Left cardiac atrium (tissue), 4 donors: ENCODE results near the gene RAB26. TPM values are rescaled to one million over a fixed set of nuclear protein-coding genes. Genes with fewer than 3 reads are reported as not detected.
A peak's percentile ranks its signal among the peaks of the same experiment; 100 is the strongest.
"Not testable (repeated sequence)": the region's sequence is repeated elsewhere in the genome, so short reads cannot be mapped to it uniquely, and the experiment has no call there.

Source experiments
- ATAC-seq, 2 donors: fragments of 200-7000 bp; cut with Tn5 transposase; one replicate each; pipeline ENCODE4 v1.9.1; 2020; ENCODE audit warnings: mild to moderate bottlenecking in 2 of 2, moderate library complexity in 2 of 2
- DNase-seq: peaks from one replicate; pipeline ENCODE4 v3.0.0-alpha.2; 2020
- intact Hi-C, 2 donors: fragments of 100-400 bp; cut with DNase I; formaldehyde crosslinking; loops; one replicate each; pipeline versions ENCODE4 v1.14.1 to v1.15.1; 2022 to 2023
- total RNA-seq, 2 donors: library from RNA; stranded (reverse); fragmentation: NEBNext Ultra II Directional; extraction: Animal tissue kit (Norgen Biotek cat#: 25700); gene quantifications; one replicate each; pipeline ENCODE4 v1.2.1, GENCODE V29; 2021
- donor health status: DM: no; HTN: yes; CAD: no.
- donor health status: DM: no; HTN: yes; CAD: no; lungs with severe emphysema.
- donor health status: DM: yes; HTN: yes; CAD: no.
- donor health status: Dilated cardiomyopathy.

The RAB26 gene
- total RNA-seq, 2 donors from 2014 or later: 0.81 to 0.88 TPM

DNA sequence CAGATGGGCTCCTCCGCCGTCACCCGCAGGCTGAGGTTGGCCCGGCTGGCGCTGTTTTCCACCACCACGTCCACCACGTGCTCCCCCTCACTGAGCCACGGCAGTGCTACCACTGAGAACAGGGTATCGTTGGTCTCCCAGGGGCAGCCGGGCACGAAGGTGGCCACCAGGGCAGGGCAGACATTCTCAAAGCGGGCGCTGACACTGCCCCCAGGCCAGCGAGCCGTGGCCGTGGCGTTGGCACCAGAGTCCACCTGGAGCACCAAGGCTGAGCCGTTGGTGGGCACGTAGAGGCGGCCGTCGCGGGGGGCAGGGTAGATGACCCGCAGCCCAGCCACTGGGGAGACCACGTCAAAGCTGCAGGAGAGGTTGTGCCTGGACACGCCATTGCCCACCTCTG is 34.2 kb upstream of the RAB26 start:
- ATAC-seq, intact Hi-C loops, DNase-seq: not testable (repeated sequence)

- DNase-seq, ATAC-seq, intact Hi-C loops: not testable (repeated sequence)
Observed at GRCh38 chr16:2114885-2115590, 33.4 kb upstream of the RAB26 start.

GRCh38 chr16:2115591-2115973 is 32.8 kb upstream of the RAB26 start:
- intact Hi-C loops: no loop called here
- ATAC-seq: no peak
- no peak for DNase-seq

DNA sequence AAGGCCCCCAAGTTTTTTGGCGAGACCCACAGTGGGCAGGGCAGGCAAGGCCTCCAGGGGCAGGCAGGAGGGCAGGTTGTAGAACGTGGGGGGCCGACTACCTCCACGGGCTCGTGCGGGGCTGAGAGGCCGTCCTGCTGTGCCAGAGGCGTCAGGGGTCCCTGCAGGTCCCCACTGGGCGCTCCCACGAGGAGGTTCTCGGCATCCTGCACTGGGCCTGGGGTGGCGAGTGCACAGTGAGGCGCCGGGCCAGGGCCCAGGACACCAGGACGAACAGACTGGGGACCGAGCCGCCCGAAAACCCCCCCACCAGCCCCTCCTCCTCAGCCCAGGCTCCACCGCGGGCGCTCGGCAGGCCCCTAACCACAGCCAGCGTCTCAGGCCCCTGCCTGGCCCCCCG is 32.0 kb upstream of the RAB26 start:
- DNase-seq, ATAC-seq, intact Hi-C loops: not testable (repeated sequence)

- DNase-seq, ATAC-seq, intact Hi-C loops: not testable (repeated sequence)
Observed at GRCh38 chr16:2117341-2117740, 31.1 kb upstream of the RAB26 start.

DNA sequence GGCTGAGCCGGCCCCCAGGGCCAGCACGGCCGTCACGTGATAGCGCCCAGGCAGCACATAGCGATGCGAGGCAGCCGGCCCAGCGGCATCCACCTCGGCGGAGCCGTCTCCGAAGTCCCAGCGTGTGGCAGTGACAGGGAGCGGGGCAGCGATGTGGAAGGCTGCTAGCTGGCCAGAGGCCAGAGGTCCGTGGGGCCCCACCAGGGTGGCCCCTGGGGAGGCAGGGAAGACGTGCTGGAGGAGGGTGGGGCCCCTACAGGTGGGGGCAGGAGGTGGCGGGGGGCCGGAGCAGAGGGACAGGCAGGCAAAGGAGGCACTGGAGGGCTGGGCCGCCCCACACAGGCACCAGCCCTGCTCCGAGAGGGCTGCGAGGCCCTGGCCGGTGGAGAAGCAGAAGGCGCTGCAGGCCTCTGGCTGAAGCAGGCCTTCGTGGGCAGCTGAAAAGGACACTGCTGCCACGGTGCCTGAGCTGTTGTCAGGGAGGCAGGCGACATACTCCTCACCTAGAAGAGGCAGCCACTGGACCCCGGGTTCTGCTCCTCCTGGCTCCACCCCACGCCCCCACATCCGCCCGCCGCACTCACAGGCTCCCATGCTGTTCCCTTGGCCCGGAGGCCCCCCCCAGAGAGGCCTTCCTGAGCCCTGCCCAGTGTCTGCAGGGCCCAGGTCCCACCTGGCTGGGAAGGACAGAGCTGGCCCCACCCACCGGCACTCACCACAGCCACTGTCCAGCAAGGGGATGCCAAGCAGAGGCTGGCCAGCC is 30.3 kb upstream of the RAB26 start:
- DNase-seq, intact Hi-C loops, ATAC-seq: not testable (repeated sequence)

DNA sequence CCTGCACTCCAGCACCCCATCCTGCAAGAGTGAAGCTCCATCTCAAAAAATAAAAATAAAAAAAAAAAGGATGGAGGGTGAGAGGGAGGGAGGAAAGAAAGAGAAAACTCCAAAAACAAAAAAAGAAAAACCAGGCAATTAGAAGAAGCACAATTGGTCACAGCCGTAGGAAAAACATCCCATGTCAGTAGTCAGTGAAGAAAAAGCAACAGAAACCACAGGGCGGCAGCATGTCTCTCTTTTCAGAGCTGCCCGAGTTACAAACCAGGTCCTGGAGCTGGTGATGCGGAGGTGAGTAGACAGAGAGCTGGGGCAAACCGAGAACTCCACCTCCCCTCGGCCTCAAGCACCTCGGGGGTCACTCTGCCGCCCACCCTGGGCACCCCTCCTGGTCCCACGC is 27.1 kb upstream of the RAB26 start:
- DNase-seq: peak; percentile 53
- peak in 1 of 2 donors; percentile 5 for ATAC-seq
- intact Hi-C loops: not testable (repeated sequence)

GRCh38 chr16:2121853-2122252 is 26.6 kb upstream of the RAB26 start:
- ATAC-seq (peak; percentile 6 to 12), DNase-seq (peak; percentile 49)
- intact Hi-C loops: no loop called here

- intact Hi-C loops: no loop called here
- no peak for ATAC-seq
- no peak for DNase-seq
Observed at GRCh38 chr16:2122429-2122828, 26.0 kb upstream of the RAB26 start.

GRCh38 chr16:2122934-2123683 is 25.3 kb upstream of the RAB26 start:
- DNase-seq, intact Hi-C loops: not testable (repeated sequence)
- peak; percentile 3 to 6 for ATAC-seq

DNA sequence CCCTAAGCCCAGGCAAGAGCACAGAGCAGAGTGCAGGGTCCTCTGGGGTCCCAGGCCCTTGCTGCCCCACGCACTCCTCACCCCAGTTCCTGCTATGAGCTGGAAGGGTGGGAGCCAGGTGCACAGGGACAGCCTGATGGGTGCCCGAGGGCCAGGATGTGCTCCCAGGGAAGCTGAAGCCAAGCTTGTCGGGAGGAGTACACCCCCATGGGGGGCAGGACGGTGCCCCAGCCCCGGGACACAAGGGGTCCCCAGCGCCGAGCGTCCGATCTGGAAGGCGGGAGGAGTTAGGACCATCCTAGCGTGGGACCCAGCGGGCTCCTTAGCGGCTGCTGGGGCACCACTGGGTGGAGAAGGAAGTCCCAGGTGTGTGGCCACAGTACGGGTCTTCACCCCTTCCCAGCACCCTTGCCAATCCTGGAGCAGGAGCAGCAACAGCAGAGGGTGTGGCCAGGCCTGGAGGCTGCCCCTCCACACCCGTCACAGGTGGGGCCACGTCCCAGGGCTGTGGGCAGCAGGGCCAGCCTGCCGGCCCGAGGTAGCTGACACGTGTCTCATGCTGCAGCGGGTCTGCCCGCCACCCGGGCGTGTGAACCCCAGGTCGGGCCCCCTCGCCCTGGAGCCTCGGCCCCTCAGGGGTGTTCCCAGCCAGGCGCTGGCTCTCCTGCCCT is 24.6 kb upstream of the RAB26 start:
- DNase-seq, intact Hi-C loops: not testable (repeated sequence)
- peak; percentile 3 to 9 for ATAC-seq

- intact Hi-C loops, DNase-seq: not testable (repeated sequence)
- ATAC-seq: peak; percentile 5 to 17
Observed at GRCh38 chr16:2124377-2124693, 24.1 kb upstream of the RAB26 start.

- ATAC-seq (peak; percentile 51 to 67), DNase-seq (peak; percentile 84)
- intact Hi-C loops: not testable (repeated sequence)
Observed at GRCh38 chr16:2124694-2125444, 23.6 kb upstream of the RAB26 start.

DNA sequence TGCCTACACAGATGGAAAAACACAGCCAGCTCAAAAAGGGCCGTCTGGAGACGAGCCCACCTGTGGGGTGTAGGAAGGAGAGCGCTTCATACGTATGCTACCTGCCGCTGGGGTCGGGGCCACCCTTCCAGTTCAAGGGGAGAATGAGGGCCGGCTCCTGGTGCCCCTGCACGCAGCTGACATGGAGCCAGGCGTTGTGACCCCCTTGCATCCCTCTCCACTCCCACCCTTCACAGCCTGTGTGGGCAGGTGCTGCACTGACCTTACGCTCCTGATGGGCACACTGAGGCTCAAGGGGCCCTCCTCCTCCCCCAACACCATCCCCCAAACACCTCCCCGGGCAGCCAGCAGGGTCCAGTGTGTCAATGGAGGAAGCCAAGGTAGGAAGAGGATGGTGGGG is 22.8 kb upstream of the RAB26 start:
- ATAC-seq, DNase-seq, intact Hi-C loops: not testable (repeated sequence)

DNA sequence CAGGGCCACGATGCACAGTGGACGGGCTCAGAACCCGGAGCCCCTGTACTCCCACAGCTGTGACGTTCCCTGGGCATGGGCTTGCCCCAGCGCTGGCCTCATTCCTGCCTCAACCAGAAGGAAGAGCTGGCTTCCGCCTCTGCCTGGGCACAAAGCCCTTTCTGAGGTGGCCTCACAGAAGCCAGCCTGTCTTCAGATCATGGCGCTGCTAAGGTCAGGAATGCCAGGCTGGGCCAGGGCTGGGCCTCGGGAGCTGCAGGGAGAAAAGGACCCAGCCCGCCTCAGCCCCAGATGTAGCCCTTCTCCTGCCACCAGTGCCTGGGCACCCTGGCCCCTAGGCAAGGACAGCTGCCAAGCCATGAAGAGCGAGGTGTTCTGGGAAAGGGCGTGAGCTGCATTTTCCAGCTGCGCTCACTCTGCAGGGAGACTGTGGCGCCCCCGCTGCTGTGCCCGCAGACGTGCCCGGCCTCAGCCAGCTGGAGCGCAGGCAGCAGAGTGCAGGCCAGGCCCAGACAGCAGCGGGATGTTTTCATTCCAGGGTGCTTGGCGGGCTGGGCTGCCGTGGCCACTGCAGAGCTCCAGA is 22.2 kb upstream of the RAB26 start:
- DNase-seq, intact Hi-C loops: not testable (repeated sequence)
- ATAC-seq: peak; percentile 13 to 35

- DNase-seq, intact Hi-C loops, ATAC-seq: not testable (repeated sequence)
Observed at GRCh38 chr16:2126928-2127556, 21.4 kb upstream of the RAB26 start.

- intact Hi-C loops, DNase-seq: not testable (repeated sequence)
- ATAC-seq: peak in 1 of 2 donors; percentile 13
Observed at GRCh38 chr16:2127630-2128280, 20.7 kb upstream of the RAB26 start.
